ENCODE data around the gene KLHL33.
"Not testable (repeated sequence)": the region's sequence is repeated elsewhere in the genome, so short reads cannot be mapped to it uniquely, and the experiment has no call there.

Gene KLHL33

GRCh38 chr14:20435582-20436362 lies at the start of gene KLHL33:
TSS of gene KLHL33 (minus strand) at chr14:20436166. CDS start at chr14:20435811, 355 bp downstream.
- DNase-seq (ENCODE audit: low read depth), result no peak

GRCh38 chr14:20482382-20482781 lies 46.4 kb upstream of the KLHL33 start:
- no peak for DNase-seq (ENCODE audit: low read depth)

GRCh38 chr14:20478894-20479293 lies 42.9 kb upstream of the KLHL33 start:
- DNase-seq (ENCODE audit: low read depth), result no peak

- DNase-seq (ENCODE audit: low read depth), result peak; percentile 83
Observed at GRCh38 chr14:20477211-20477876, 41.4 kb upstream of the KLHL33 start.

DNA sequence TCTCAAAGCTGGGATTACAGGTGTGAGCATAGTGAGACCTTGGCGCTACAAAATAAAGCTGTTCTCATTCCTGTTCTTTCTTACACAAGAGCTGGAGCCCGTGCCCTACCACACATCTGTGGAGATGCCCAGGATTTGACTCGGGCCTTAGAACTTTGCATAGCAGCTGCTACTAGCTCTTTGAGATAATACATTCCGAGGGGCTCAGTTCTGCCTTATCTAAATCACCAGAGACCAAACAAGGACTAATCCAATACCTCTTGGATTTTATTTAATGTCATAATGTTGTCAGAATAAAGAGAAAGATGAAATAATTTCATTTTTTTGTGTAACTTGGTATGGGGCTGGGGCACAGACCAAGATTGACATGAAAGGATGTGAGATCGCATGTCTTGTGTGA lies 40.8 kb upstream of the KLHL33 start:
- DNase-seq (ENCODE audit: low read depth), result no peak

- no peak for DNase-seq (ENCODE audit: low read depth)
Observed at GRCh38 chr14:20472536-20473169, 36.7 kb upstream of the KLHL33 start.

- DNase-seq (ENCODE audit: low read depth), result no peak
Observed at GRCh38 chr14:20470603-20470901, 34.6 kb upstream of the KLHL33 start.

DNA sequence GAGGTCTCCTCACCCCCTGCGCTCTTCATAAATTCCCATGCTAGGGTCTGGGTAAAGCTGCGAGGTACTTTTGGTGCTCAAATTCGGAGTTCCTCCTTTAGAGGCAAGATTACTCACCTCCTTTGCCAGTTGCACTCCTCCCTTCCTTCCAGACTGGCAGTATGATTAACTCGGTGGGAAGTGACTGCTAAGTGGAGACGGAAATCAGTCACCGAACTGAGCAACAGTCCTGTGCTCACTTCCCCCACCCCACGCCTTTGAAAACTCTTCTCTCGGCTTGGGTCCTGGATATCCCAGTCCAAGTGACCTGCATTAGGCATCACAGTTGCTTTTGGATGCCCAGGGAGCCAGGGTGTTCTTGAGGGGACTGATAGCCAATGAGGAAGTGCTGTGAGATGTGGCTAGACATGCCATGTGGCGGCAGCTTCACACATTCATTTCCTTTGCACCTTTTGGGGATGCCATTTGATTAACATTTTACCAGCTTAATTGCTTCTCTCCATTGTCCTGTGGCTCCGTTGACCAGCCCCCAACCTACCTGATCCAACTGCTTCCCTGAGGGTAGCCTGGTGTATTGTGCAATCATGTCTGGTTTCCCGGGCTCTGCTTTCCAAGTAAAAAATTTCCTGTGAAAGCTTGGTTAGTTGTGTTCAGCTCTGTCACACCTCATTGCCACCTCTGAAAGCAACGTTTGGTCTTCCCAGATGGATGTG lies 34.1 kb upstream of the KLHL33 start:
- DNase-seq (ENCODE audit: low read depth), result no peak

- DNase-seq (ENCODE audit: low read depth), result peak; percentile 71
Observed at GRCh38 chr14:20469242-20469889, 33.4 kb upstream of the KLHL33 start, which contains the start of gene PNP. TSS of gene PNP (plus strand) at chr14:20469406. CDS start at chr14:20469525, 119 bp downstream.

GRCh38 chr14:20468764-20469241 lies 32.8 kb upstream of the KLHL33 start:
- no peak for DNase-seq (ENCODE audit: low read depth)

GRCh38 chr14:20461225-20462141 lies 25.5 kb upstream of the KLHL33 start, which contains the start of gene PIP4P1:
TSS of gene PIP4P1 (minus strand) at chr14:20461434. CDS start at chr14:20461325, 109 bp downstream.
- DNase-seq (ENCODE audit: low read depth), result peak; percentile 99

DNA sequence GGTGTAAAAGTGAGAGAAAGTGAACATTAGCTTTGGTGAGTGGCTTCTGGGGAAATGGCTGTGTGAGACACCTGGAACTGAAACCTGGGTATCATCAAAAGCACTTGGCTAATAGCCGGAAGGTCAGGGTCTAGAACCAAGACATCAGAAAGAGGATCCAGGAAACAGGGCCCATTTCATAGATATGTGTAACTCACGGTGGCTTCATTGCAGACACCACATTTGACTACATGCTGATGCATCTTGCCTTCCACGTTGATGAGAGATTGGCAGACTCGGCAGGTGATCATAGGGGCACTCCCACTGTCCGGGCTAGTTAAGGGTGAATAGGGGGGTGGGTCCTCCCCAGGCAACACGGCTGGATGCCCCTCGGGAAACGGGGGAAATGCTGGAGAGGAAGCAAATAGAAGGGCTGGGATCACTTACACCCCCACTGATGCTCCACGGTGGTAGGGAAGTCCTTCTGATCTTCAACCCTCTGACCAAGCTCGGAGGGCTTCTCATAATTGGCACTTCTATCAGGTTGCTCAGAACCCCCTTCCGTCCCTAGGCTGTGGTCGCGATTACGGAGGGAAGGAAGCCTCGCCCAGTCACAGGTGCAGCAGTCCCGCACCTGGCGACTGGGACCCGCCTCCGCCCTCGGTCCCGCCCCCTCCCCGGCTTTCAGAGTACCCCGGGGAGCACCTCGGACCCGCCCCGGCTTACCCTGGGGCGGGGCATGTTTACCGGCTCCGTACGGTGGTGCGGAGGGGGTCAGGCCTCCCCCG lies 24.7 kb upstream of the KLHL33 start:
- no peak for DNase-seq (ENCODE audit: low read depth)

GRCh38 chr14:20458031-20458789 lies 22.2 kb upstream of the KLHL33 start:
- no peak for DNase-seq (ENCODE audit: low read depth)

- DNase-seq (ENCODE audit: low read depth), result no peak
Observed at GRCh38 chr14:20456971-20457370, 21.0 kb upstream of the KLHL33 start.

- no peak for DNase-seq (ENCODE audit: low read depth)
Observed at GRCh38 chr14:20455355-20456300, 19.7 kb upstream of the KLHL33 start.

DNA sequence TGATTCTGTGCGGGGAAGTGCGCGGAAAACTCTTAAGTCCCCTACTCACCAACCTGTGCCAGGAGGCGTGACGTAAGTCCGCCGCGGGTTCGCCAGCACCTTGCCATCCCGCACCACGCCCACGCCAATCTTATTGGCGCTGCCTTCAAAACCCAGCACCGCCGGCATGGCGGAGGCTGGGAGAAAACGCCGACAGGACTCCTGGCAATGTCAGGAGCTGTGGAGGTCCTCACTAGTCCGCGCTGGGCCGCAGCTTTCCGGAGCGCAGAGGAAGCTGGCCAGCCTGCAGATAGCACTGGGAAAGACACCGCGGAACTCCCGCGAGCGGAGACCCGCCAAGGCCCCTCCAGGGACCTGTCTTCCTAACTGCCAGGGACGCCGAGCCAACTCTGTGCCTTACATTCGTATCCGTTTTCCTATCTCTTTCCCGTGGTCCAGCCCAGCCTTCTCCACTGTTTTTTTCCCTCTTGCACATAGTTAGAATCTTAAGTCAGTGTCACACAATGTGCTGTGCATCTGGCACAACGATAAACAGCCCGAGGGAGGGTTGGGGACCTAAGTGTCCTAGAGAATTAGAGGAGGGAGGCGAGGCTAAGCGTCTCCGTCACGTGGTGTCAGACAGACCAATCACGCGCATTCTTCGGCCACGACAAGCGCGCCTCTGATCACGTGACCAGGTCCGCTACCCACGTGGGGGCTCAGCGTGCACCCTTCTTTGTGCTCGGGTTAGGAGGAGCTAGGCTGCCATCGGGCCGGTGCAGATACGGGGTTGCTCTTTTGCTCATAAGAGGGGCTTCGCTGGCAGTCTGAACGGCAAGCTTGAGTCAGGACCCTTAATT lies 18.8 kb upstream of the KLHL33 start, which contains the start of the genes APEX1 and OSGEP:
Gene APEX1, plus strand, starts transcription at position 711 of the 839 bp plus-strand sequence. CDS start 420 bp downstream, outside the sequence.
Gene OSGEP, minus strand, starts transcription at position 297 of the 839 bp plus-strand sequence. Its CDS starts 129 bp downstream, at position 168.
- peak; percentile 97 for DNase-seq (ENCODE audit: low read depth)

- DNase-seq (ENCODE audit: low read depth), result not testable (repeated sequence)
Observed at GRCh38 chr14:20452831-20453230, 16.9 kb upstream of the KLHL33 start.
